WTC11 (cell line): ENCODE results near the gene TUBA4B. TPM values are rescaled to one million over a fixed set of nuclear protein-coding genes. Genes with fewer than 3 reads are reported as not detected.

ENCODE experiments used
- ATAC-seq: fragments of 200-7000 bp; cut with Tn5 transposase; 2 replicates; pipeline ENCODE4 v1.10.0; 2021; ENCODE audit warnings: mild to moderate bottlenecking, moderate library complexity
- CTCF ChIA-PET: fragments of 300-600 bp; sonication (Branson Sonifier 250); formaldehyde crosslinking; loops from one replicate; lab custom pipeline; 2021; ENCODE audit warnings: antibody characterized with exemption; lab: Charles Lee
- POLR2A ChIA-PET: fragments of 350-600 bp; sonication (Branson Sonifier 250); formaldehyde crosslinking; loops from one replicate; lab custom pipeline; 2021; ENCODE audit warnings: antibody characterized with exemption; lab: Charles Lee
- DNase-seq: peaks from one replicate; pipeline ENCODE4 v3.0.0; 2021; ENCODE audit warnings: low spot score
- H3K27ac Mint-ChIP-seq: 2 replicates; pipeline ENCODE4 v1.8.0; 2021; ENCODE audit warnings: mixed read lengths
- H3K27me3 Mint-ChIP-seq: 2 replicates; pipeline ENCODE4 v1.8.0; 2021; ENCODE audit warnings: low read depth, mild to moderate bottlenecking, moderate library complexity, mixed read lengths
- H3K36me3 Mint-ChIP-seq: 2 replicates; pipeline ENCODE4 v1.8.0; 2021; ENCODE audit warnings: mixed read lengths
- H3K4me1 Mint-ChIP-seq: 2 replicates; pipeline ENCODE4 v1.8.0; 2022; ENCODE audit warnings: mixed read lengths
- H3K4me3 Mint-ChIP-seq: 2 replicates; pipeline ENCODE4 v1.8.0; 2021; ENCODE audit warnings: mild to moderate bottlenecking, moderate library complexity, mixed read lengths
- H3K9me3 Mint-ChIP-seq: 2 replicates; pipeline ENCODE4 v1.8.0; 2021; ENCODE audit warnings: mixed read lengths
- CREM ChIP-seq: sonication (generic); formaldehyde crosslinking; IDR thresholded peaks from 2 replicates; pipeline ENCODE4 v1.8.1; 2022; ENCODE audit warnings: mild to moderate bottlenecking, missing genetic modification reagents, moderate library complexity
- CTCF ChIP-seq: fragments of 200-600 bp; IDR thresholded peaks from 2 replicates; pipeline ENCODE4 v1.8.0; 2022; ENCODE audit warnings: antibody characterized with exemption
- GRHL2 ChIP-seq: fragments of 250-450 bp; sonication (Bioruptor Pico); IDR thresholded peaks from 2 replicates; pipeline ENCODE4 v1.8.0; 2022; ENCODE audit warnings: mild to moderate bottlenecking, moderate library complexity; ENCODE audit not compliant: insufficient replicate concordance, severe bottlenecking
- PRDM15 ChIP-seq: sonication (generic); formaldehyde crosslinking; IDR thresholded peaks from 2 replicates; pipeline ENCODE4 v1.8.0; 2022; ENCODE audit warnings: missing genetic modification reagents
- SMAD3 ChIP-seq: sonication (generic); formaldehyde crosslinking; IDR thresholded peaks from 2 replicates; pipeline ENCODE4 v1.8.0; 2022; ENCODE audit warnings: missing genetic modification reagents, mild to moderate bottlenecking, borderline replicate concordance
- ZMAT4 ChIP-seq: fragments of 250-450 bp; sonication (Bioruptor Pico); IDR thresholded peaks from 2 replicates; pipeline ENCODE4 v1.9.0; 2021; ENCODE audit warnings: mild to moderate bottlenecking
- ZNF416 ChIP-seq: fragments of 250-450 bp; sonication (Bioruptor Pico); IDR thresholded peaks from 2 replicates; pipeline ENCODE4 v1.9.0; 2021; ENCODE audit warnings: mild to moderate bottlenecking, inconsistent platforms
- total RNA-seq: library from RNA; stranded (reverse); gene quantifications from 3 replicates; pipeline ENCODE4 v1.2.3, GENCODE V29; 2021
- TF ChIP-seq, protein P1 (sequence below): fragments of 250-450 bp; sonication (Bioruptor Pico); IDR thresholded peaks from 2 replicates; pipeline ENCODE4 v2.1.2; 2022; ENCODE audit warnings: mild to moderate bottlenecking, moderate library complexity

The TUBA4B gene
- total RNA-seq, 1 experiment from 2014 or later, result 0.20 TPM

DNA sequence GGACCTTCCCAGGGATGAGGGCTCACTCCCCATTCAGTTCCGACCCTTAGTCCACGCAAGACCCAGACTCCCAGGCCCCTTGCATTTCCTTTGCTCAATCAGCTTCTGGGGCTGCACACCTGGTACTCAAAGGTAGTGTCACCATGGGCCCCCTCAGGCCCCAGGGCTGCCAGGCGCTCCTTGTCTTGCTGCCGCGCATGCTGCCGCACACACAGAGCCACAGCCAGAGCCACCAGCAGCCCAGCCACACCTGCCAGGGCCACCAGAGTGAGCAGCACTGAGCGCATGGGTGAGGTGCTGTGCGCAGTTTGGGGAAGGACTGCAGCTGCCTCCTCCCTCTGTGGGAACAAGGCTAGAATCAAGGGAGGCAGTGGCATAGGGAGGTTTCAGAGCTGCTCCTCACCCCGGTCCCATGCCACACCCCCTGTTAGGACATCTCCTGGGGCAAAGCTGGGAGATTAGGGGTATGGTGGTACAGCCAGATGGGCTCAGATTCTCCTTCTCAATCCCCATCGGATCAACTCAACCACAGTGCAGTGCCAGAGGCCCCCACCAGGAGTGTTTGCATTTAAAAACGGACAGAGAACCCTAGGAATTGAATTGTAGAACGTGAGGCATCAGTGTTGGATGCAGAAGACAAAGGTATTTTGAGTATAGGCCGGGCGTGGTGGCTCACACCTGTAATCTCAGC, 44.9 kb downstream of the TUBA4B start:
- H3K27me3 Mint-ChIP-seq, result peaks cover 76% of the 10 kb centered on the region
- ATAC-seq, result no peak
- POLR2A ChIA-PET, result no interaction called here

GRCh38 chr2:219298759-219299371, 45.8 kb downstream of the TUBA4B start:
- POLR2A ChIA-PET, result no interaction called here

More for the DNA sequence above, 44.9 kb downstream of the TUBA4B start:
- H3K9me3 Mint-ChIP-seq, result peaks cover 5% of the 10 kb centered on the region; the same call in 1 of the 2 replicates
- H3K4me3 Mint-ChIP-seq, result no peak overlapping the region
- H3K36me3 Mint-ChIP-seq, result no peaks in the 10 kb centered on the region
- no peak for TF ChIP-seq GRHL2 (CRISPR knock-in tag)
- TF ChIP-seq, protein P1, sequence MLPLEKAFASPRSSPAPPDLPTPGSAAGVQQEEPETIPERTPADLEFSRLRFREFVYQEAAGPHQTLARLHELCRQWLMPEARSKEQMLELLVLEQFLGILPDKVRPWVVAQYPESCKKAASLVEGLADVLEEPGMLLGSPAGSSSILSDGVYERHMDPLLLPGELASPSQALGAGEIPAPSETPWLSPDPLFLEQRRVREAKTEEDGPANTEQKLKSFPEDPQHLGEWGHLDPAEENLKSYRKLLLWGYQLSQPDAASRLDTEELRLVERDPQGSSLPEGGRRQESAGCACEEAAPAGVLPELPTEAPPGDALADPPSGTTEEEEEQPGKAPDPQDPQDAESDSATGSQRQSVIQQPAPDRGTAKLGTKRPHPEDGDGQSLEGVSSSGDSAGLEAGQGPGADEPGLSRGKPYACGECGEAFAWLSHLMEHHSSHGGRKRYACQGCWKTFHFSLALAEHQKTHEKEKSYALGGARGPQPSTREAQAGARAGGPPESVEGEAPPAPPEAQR, result no peak
- TF ChIP-seq SMAD3 (CRISPR knock-in tag), result no peak
- no peak for TF ChIP-seq CREM
- CTCF ChIA-PET, result interaction anchor here (0.6 to 3.5 kb wide), 9 partner anchors 11 to 138 kb away, joined by 3 to 19 read pairs (median 5); partner anchors contain the start of genes GLB1L, PTPRN and STK16
- peaks cover 27% of the 10 kb centered on the region for H3K4me1 Mint-ChIP-seq
- no peak for DNase-seq
- H3K27ac Mint-ChIP-seq, result no peak overlapping the region

More at GRCh38 chr2:219298759-219299371, 45.8 kb downstream of the TUBA4B start:
- 0 out of 2 replicates have a peak, but pooled peaks have one; percentile 35 for TF ChIP-seq CREM
- no peak for TF ChIP-seq ZMAT4 (CRISPR knock-in tag)
- peak; percentile 89 for TF ChIP-seq PRDM15 (CRISPR knock-in tag)
- no peak for TF ChIP-seq ZNF416 (CRISPR knock-in tag)
- TF ChIP-seq CTCF, result peak; percentile 99
- Mint-ChIP-seq H3K27me3 (peaks cover 75% of the 10 kb centered on the region), H3K4me1 (peaks cover 24% of the 10 kb centered on the region), H3K9me3 (peaks cover 5% of the 10 kb centered on the region; the same call in 1 of the 2 replicates), H3K36me3 (no peaks in the 10 kb centered on the region), H3K4me3 (peak overlapping the region; percentile 51), H3K27ac (no peak overlapping the region)
- CTCF ChIA-PET, result interaction anchor here (0.6 to 3.5 kb wide), 27 partner anchors 10 to 269 kb away, joined by 3 to 21 read pairs (median 4); partner anchors contain the start of genes ANKZF1, ATG9A, CNPPD1 and DNAJB2
- ATAC-seq, result peak; percentile 55
- peak; percentile 94 for DNase-seq
